Esophagus squamous epithelium (tissue), 5 donors: ENCODE measurements around the gene COQ2. TPM values are rescaled to one million over a fixed set of nuclear protein-coding genes. Genes with fewer than 3 reads are reported as not detected.

Experiments
- DNase-seq: peaks from one replicate; lab custom pipeline; 2025; lab: John Stamatoyannopoulos, UW
- H3K27ac ChIP-seq, 4 donors: fragments of 200-600 bp; sonication (generic); one replicate each; pipeline ENCODE4 v1.5.1; 2016 to 2019; ENCODE audit warnings: mild to moderate bottlenecking in 1 of 4
- H3K27me3 ChIP-seq, 4 donors: fragments of 200-600 bp; sonication (generic); 1 replicate in 3 of 4; 2 replicates in 1 of 4; pipeline versions ENCODE4 v1.5.1 to v1.6.0; 2017 to 2021; ENCODE audit warnings: antibody characterized with exemption in 1 of 4
- H3K36me3 ChIP-seq, 3 donors: fragments of 200-600 bp; sonication (generic); one replicate each; pipeline ENCODE4 v1.5.1; 2016 to 2019
- H3K4me1 ChIP-seq, 3 donors: fragments of 200-600 bp; sonication (generic); one replicate each; pipeline ENCODE4 v1.5.1; 2017 to 2019
- H3K4me3 ChIP-seq, 4 donors: fragments of 200-600 bp; sonication (generic); 1 replicate in 3 of 4; 2 replicates in 1 of 4; pipeline ENCODE4 v1.5.1; 2016 to 2019; ENCODE audit warnings: mild to moderate bottlenecking in 2 of 4, moderate library complexity in 1 of 4
- H3K9me3 ChIP-seq, 3 donors: fragments of 200-600 bp; sonication (generic); one replicate each; pipeline ENCODE4 v1.5.1; 2016 to 2019
- POLR2A ChIP-seq, 4 donors: fragments of 450-650 bp; IDR thresholded peaks; one replicate each; pipeline ENCODE4 v1.6.1; 2017; ENCODE audit warnings: antibody characterized with exemption in 4 of 4, mild to moderate bottlenecking in 4 of 4, moderate library complexity in 3 of 4
- WGBS, 2 donors: methylation state at CpG; one replicate each; pipeline ENCODE4 v1.1.5; 2018; 5-methylcytosine and 5-hydroxymethylcytosine counted together
- intact Hi-C: fragments of 100-400 bp; cut with DNase I; formaldehyde crosslinking; loops from one replicate; pipeline ENCODE4 v1.15.0; 2022
- total RNA-seq, 4 donors: library from RNA; depleted of rRNA; stranded (reverse); fragments of >200 nt; gene quantifications; one replicate each; pipeline ENCODE4 v1.1.0, GENCODE V29; 2016
- TF ChIP-seq, protein P1 (sequence below), 6 experiments: fragments of 450-650 bp in 4 of 6; fragments of 200-600 bp in 2 of 6; sonication (generic) in 2 of 6; IDR thresholded peaks; one replicate each; pipeline ENCODE4 v1.5.1; 2016 to 2019; ENCODE audit warnings: antibody characterized with exemption in 6 of 6, mild to moderate bottlenecking in 4 of 6, moderate library complexity in 4 of 6
- donor health status: DM: yes; HTN: yes; CAD: no.

The COQ2 gene
- total RNA-seq, 4 donors from 2014 or later = 10.7 to 17.3 (median 13.9) TPM

DNA sequence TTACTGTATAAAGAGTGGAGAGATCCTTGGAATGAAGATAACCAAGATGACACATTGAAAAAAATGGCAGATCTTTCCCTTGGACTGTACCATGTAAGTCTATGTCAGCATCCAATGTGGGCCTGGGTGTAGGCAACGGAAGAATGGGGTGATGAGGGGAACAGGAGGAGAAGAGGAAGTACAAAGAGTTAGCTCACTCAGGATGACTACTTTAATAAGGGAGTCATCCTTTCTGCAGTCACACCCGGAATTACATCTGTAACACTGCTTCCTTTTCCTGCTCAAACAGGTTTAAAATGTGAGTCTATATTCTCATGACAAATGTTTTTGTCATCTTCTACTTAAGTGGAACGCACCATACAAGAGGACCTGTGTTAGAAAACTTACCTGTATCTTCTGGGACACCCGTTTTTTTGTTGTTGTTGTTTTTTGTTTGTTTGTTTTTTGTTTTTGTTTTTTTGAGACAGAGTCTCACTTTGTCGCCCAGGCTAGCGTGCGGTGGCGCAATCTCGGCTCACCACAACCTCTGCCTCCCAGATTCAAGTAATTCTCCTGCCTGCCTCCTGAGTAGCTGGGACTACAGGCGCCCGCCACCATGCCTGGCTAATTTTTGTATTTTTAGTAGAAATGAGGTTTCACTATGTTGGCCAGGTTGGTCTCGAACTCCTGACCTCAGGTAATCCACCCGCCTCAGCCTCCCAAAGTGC, 32.0 kb upstream of the COQ2 start:
- no peaks in the 10 kb centered on the region for H3K9me3 ChIP-seq
- 71 to 73% methylated on average over 13 of the region's 13 CpGs for WGBS, 2 donors
- peaks cover 0 to 12% (median 0%) of the 10 kb centered on the region in 3 donors for H3K4me1 ChIP-seq
- intact Hi-C loops = no loop called here
- no peak for TF ChIP-seq POLR2A (IDR thresholded peaks at IDR 0.05)
- TF ChIP-seq, protein P1, sequence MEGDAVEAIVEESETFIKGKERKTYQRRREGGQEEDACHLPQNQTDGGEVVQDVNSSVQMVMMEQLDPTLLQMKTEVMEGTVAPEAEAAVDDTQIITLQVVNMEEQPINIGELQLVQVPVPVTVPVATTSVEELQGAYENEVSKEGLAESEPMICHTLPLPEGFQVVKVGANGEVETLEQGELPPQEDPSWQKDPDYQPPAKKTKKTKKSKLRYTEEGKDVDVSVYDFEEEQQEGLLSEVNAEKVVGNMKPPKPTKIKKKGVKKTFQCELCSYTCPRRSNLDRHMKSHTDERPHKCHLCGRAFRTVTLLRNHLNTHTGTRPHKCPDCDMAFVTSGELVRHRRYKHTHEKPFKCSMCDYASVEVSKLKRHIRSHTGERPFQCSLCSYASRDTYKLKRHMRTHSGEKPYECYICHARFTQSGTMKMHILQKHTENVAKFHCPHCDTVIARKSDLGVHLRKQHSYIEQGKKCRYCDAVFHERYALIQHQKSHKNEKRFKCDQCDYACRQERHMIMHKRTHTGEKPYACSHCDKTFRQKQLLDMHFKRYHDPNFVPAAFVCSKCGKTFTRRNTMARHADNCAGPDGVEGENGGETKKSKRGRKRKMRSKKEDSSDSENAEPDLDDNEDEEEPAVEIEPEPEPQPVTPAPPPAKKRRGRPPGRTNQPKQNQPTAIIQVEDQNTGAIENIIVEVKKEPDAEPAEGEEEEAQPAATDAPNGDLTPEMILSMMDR (IDR thresholded peaks at IDR 0.05) = no peak
- H3K4me3 ChIP-seq = no peak overlapping the region
- no peak for DNase-seq
- peak overlapping the region; percentile 46 to 77 (median 74) for H3K27ac ChIP-seq
- H3K36me3 ChIP-seq = peaks cover 0 to 8% (median 0%) of the 10 kb centered on the region in 3 donors
- H3K27me3 ChIP-seq = no peaks in the 10 kb centered on the region

- intact Hi-C loops = no loop called here
Measured at GRCh38 chr4:83315341-83315870, 30.8 kb upstream of the COQ2 start.

GRCh38 chr4:83308672-83309071, 24.1 kb upstream of the COQ2 start:
- Histone ChIP-seq H3K27me3 (no peaks in the 10 kb centered on the region), H3K4me1 (peaks cover 0 to 17% (median 0%) of the 10 kb centered on the region in 3 donors), H3K9me3 (no peaks in the 10 kb centered on the region), H3K36me3 (no peaks in the 10 kb centered on the region), H3K27ac (peak overlapping the region in 1 of 4 donors; percentile 54), H3K4me3 (no peak overlapping the region)
- intact Hi-C loops = no loop called here
- 81 to 84% methylated on average over 3 to 4 of the region's 4 CpGs for WGBS, 2 donors
- TF ChIP-seq, protein P1 (IDR thresholded peaks at IDR 0.05) = no peak
- no peak for TF ChIP-seq POLR2A (IDR thresholded peaks at IDR 0.05)
- DNase-seq = no peak

More at GRCh38 chr4:83315341-83315870, 30.8 kb upstream of the COQ2 start:
- peaks cover 0 to 16% (median 0%) of the 10 kb centered on the region in 3 donors for H3K4me1 ChIP-seq
- no peak overlapping the region for H3K27ac ChIP-seq
- 90% methylated on average over 4 of the region's 4 CpGs for WGBS, 2 donors
- peaks cover 0 to 8% (median 0%) of the 10 kb centered on the region in 3 donors for H3K36me3 ChIP-seq
- H3K9me3 ChIP-seq = no peaks in the 10 kb centered on the region
- no peak for DNase-seq
- TF ChIP-seq POLR2A (IDR thresholded peaks at IDR 0.05) = no peak
- TF ChIP-seq, protein P1 (IDR thresholded peaks at IDR 0.05) = no peak
- no peak overlapping the region for H3K4me3 ChIP-seq
- H3K27me3 ChIP-seq = no peaks in the 10 kb centered on the region

DNA sequence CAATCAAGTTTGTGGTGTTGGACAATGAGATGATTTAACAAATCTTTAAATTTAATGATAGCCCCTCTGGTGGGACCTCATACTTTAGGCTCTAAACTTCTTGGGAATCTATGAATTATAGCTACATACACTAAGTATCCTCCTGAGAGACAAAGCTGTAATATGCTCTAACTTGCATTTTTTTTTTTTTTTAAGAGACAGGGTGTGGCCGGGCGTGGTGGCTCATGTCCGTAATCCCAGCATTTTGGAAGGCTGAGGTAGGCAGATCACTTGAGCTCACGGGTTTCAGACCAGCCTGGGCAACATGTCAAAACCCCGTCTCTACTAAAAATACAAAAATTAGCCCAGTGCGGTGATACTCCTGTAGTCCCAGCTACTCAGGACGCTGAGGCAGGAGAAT, 23.3 kb upstream of the COQ2 start:
- DNase-seq = no peak
- Histone ChIP-seq H3K36me3 (no peaks in the 10 kb centered on the region), H3K27ac (peak overlapping the region in 2 of 4 donors; percentile 21 to 54), H3K9me3 (no peaks in the 10 kb centered on the region), H3K4me1 (peaks cover 0 to 17% (median 0%) of the 10 kb centered on the region in 3 donors), H3K4me3 (no peak overlapping the region), H3K27me3 (no peaks in the 10 kb centered on the region)
- intact Hi-C loops = no loop called here
- WGBS, 2 donors = 24 to 53% methylated on average over 3 to 7 of the region's 7 CpGs
- TF ChIP-seq POLR2A (IDR thresholded peaks at IDR 0.05) = no peak
- TF ChIP-seq, protein P1 (IDR thresholded peaks at IDR 0.05) = no peak

GRCh38 chr4:83305187-83305586, 20.6 kb upstream of the COQ2 start:
- no peak for TF ChIP-seq POLR2A (IDR thresholded peaks at IDR 0.05)
- TF ChIP-seq, protein P1 (IDR thresholded peaks at IDR 0.05) = no peak
- 91 to 92% methylated on average over 2 of the region's 2 CpGs for WGBS, 2 donors
- H3K27ac ChIP-seq = no peak overlapping the region
- DNase-seq = no peak
- no peak overlapping the region for H3K4me3 ChIP-seq
- intact Hi-C loops = no loop called here
- H3K9me3 ChIP-seq = no peaks in the 10 kb centered on the region
- peaks cover 0 to 5% (median 0%) of the 10 kb centered on the region in 3 donors for H3K4me1 ChIP-seq
- H3K27me3 ChIP-seq = no peaks in the 10 kb centered on the region
- H3K36me3 ChIP-seq = peaks cover 0 to 2% (median 0%) of the 10 kb centered on the region in 3 donors
